Activated gamma-delta T cell treated with Interleukin-2 at 50 U/mL for 16 hours (primary cell): ENCODE results near the gene TAX1BP1.
A peak's percentile ranks its signal among the peaks of the same experiment; 100 is the strongest.

Experiments used
- DNase-seq: peaks from one replicate; pipeline ENCODE4 v3.0.0-alpha.2; 2020

The TAX1BP1 gene

GRCh38 chr7:27782849-27783248, 42.9 kb downstream of the TAX1BP1 start:
- DNase-seq, result no peak

- DNase-seq, result peak; percentile 4
Measured at GRCh38 chr7:27784399-27785053, 44.6 kb downstream of the TAX1BP1 start.

GRCh38 chr7:27788437-27788836, 48.5 kb downstream of the TAX1BP1 start:
- no peak for DNase-seq

GRCh38 chr7:27793780-27794179, 53.8 kb downstream of the TAX1BP1 start:
- no peak for DNase-seq

GRCh38 chr7:27795977-27796376, 56.0 kb downstream of the TAX1BP1 start:
- no peak for DNase-seq

- no peak for DNase-seq
Measured at GRCh38 chr7:27799212-27799611, 59.2 kb downstream of the TAX1BP1 start.

GRCh38 chr7:27802999-27803398, 63.0 kb downstream of the TAX1BP1 start:
- no peak for DNase-seq

GRCh38 chr7:27804139-27804538, 64.2 kb downstream of the TAX1BP1 start:
- no peak for DNase-seq

GRCh38 chr7:27808626-27809025, 68.7 kb downstream of the TAX1BP1 start:
- no peak for DNase-seq

GRCh38 chr7:27810186-27810585, 70.2 kb downstream of the TAX1BP1 start:
- DNase-seq, result no peak

- DNase-seq, result no peak
Measured at GRCh38 chr7:27812706-27813105, 72.7 kb downstream of the TAX1BP1 start.

GRCh38 chr7:27822245-27822644, 82.3 kb downstream of the TAX1BP1 start:
- DNase-seq, result no peak

- DNase-seq, result no peak
Measured at GRCh38 chr7:27825891-27826290, 85.9 kb downstream of the TAX1BP1 start.

GRCh38 chr7:27826357-27826756, 86.4 kb downstream of the TAX1BP1 start:
- no peak for DNase-seq

GRCh38 chr7:27834179-27834921, 94.4 kb downstream of the TAX1BP1 start:
- no peak for DNase-seq

GRCh38 chr7:27835376-27835775, 95.4 kb downstream of the TAX1BP1 start:
- no peak for DNase-seq

GRCh38 chr7:27836536-27836935, 96.6 kb downstream of the TAX1BP1 start:
- DNase-seq, result no peak

- DNase-seq, result no peak
Measured at GRCh38 chr7:27839099-27839498, 99.1 kb downstream of the TAX1BP1 start.

- DNase-seq, result no peak
Measured at GRCh38 chr7:27840313-27840712, 100.4 kb downstream of the TAX1BP1 start.

GRCh38 chr7:27840760-27841364, 100.9 kb downstream of the TAX1BP1 start:
- no peak for DNase-seq

GRCh38 chr7:27842094-27842692, 102.2 kb downstream of the TAX1BP1 start:
- no peak for DNase-seq

- DNase-seq, result no peak
Measured at GRCh38 chr7:27842851-27843250, 102.9 kb downstream of the TAX1BP1 start.

GRCh38 chr7:27843584-27844305, 103.8 kb downstream of the TAX1BP1 start:
- DNase-seq, result no peak
